OCI-LY7 (cell line): Measurements from ENCODE around the gene MBLAC1. TPM values are rescaled to one million over a fixed set of nuclear protein-coding genes. Genes with fewer than 3 reads are reported as not detected.

Source experiments
- BruUV-seq: library from RNA; stranded (reverse); fragments of 400-500 nt; replicated peaks from 2 replicates; lab custom pipeline; 2021; lab: Mats Ljungman, UMichigan
- CTCF ChIA-PET: fragments of 300-600 bp; sonication (Branson Sonifier 250); formaldehyde crosslinking; loops from one replicate; lab custom pipeline; 2022; ENCODE audit warnings: antibody characterized with exemption; ENCODE audit not compliant: unreplicated experiment; lab: Charles Lee
- POLR2A ChIA-PET: fragments of 300-600 bp; sonication (Branson Sonifier 250); formaldehyde crosslinking; loops from one replicate; lab custom pipeline; 2022; ENCODE audit warnings: antibody characterized with exemption; lab: Charles Lee
- DNase-seq: peaks from one replicate; pipeline ENCODE4 v3.0.0-alpha.2; 2015; ENCODE audit warnings: low spot score
- H2AFZ ChIP-seq: fragments of 200-600 bp; sonication (generic), shearing (Covaris generic); 2 replicates; pipeline ENCODE4 v1.6.1; 2014; ENCODE audit warnings: mild to moderate bottlenecking, antibody characterized with exemption, low read length, moderate library complexity
- H3K27ac ChIP-seq: fragments of 200-600 bp; sonication (generic); 2 replicates; pipeline ENCODE4 v1.5.1; 2014; ENCODE audit warnings: mixed run types, low read depth, mild to moderate bottlenecking, moderate library complexity, low read length, inconsistent platforms; ENCODE audit not compliant: poor library complexity, severe bottlenecking
- H3K36me3 ChIP-seq: fragments of 200-600 bp; sonication (generic); 2 replicates; pipeline ENCODE4 v1.6.1; 2014; ENCODE audit warnings: mild to moderate bottlenecking, antibody characterized with exemption, low read length, moderate library complexity, mixed read lengths; ENCODE audit not compliant: insufficient read depth
- H3K4me1 ChIP-seq: fragments of 200-600 bp; sonication (generic); 2 replicates; pipeline ENCODE4 v1.5.1; 2014; ENCODE audit warnings: mild to moderate bottlenecking, low read length; ENCODE audit not compliant: insufficient read depth, poor library complexity, severe bottlenecking
- H3K4me2 ChIP-seq: fragments of 200-600 bp; sonication (generic); 2 replicates; pipeline ENCODE4 v1.6.1; 2014; ENCODE audit warnings: mild to moderate bottlenecking, low read length
- H3K4me3 ChIP-seq: fragments of 200-600 bp; sonication (generic); 2 replicates; pipeline ENCODE4 v1.5.1; 2014; ENCODE audit warnings: mild to moderate bottlenecking, low read depth, low read length; ENCODE audit not compliant: poor library complexity, severe bottlenecking
- H3K79me2 ChIP-seq: fragments of 200-600 bp; sonication (generic); 2 replicates; pipeline ENCODE4 v1.6.1; 2016; ENCODE audit warnings: low read depth, mild to moderate bottlenecking, low read length, moderate library complexity, mixed read lengths; ENCODE audit not compliant: insufficient read depth
- H3K9me2 ChIP-seq: fragments of 200-600 bp; sonication (generic); 2 replicates; pipeline ENCODE4 v1.6.1; 2016; ENCODE audit warnings: mild to moderate bottlenecking, low read length, mixed read lengths; ENCODE audit not compliant: insufficient read depth
- H3K9me3 ChIP-seq: fragments of 200-600 bp; sonication (generic); 2 replicates; pipeline ENCODE4 v1.6.1; 2014; ENCODE audit warnings: mild to moderate bottlenecking, mixed run types, low read length, mixed read lengths
- H4K20me1 ChIP-seq: fragments of 200-600 bp; sonication (generic); 2 replicates; pipeline ENCODE4 v1.6.1; 2014; ENCODE audit warnings: mild to moderate bottlenecking, antibody characterized with exemption, low read length, moderate library complexity, mixed read lengths; ENCODE audit not compliant: insufficient read depth
- EZH2phosphoT487 ChIP-seq: fragments of 200-600 bp; sonication (generic); IDR thresholded peaks from 2 replicates; pipeline ENCODE4 v1.6.1; 2018; ENCODE audit warnings: low read depth, borderline replicate concordance, mild to moderate bottlenecking, mixed run types, antibody characterized with exemption, low read length, moderate library complexity, mixed read lengths
- intact Hi-C: fragments of 100-400 bp; cut with micrococcal nuclease; formaldehyde crosslinking; loops from one replicate; pipeline ENCODE4 v1.10.0; 2022; ENCODE audit not compliant: unreplicated experiment
- total RNA-seq, 2 experiments: library from RNA; depleted of rRNA in 1 of 2; stranded (reverse); fragments of >200 nt in 1 of 2; shearing (Covaris generic) in 1 of 2; gene quantifications; 2 replicates each; pipeline ENCODE4 v1.2.3, GENCODE V29; 2014 to 2022
- TF ChIP-seq, protein P1 (sequence below): fragments of 200-600 bp; sonication (generic); conservative IDR thresholded peaks from 2 replicates; pipeline ENCODE4 v1.5.1; 2014; ENCODE audit warnings: mild to moderate bottlenecking, antibody characterized with exemption, low read length, moderate library complexity, mixed read lengths

The MBLAC1 gene
- total RNA-seq, 2 experiments from 2014 or later = 4.5 to 4.8 TPM

GRCh38 chr7:100132697-100133151 is 6.0 kb downstream of the MBLAC1 start:
- peak; percentile 81 for DNase-seq
- peak overlapping the region; percentile 27; the same call in 1 of the 2 replicates for H3K4me2 ChIP-seq
- POLR2A ChIA-PET = interaction anchor here (0.5 to 1.1 kb wide), 5 partner anchors 31 to 270 kb away, joined by 3 to 9 read pairs (median 3); no protein-coding TSS in a partner anchor

DNA sequence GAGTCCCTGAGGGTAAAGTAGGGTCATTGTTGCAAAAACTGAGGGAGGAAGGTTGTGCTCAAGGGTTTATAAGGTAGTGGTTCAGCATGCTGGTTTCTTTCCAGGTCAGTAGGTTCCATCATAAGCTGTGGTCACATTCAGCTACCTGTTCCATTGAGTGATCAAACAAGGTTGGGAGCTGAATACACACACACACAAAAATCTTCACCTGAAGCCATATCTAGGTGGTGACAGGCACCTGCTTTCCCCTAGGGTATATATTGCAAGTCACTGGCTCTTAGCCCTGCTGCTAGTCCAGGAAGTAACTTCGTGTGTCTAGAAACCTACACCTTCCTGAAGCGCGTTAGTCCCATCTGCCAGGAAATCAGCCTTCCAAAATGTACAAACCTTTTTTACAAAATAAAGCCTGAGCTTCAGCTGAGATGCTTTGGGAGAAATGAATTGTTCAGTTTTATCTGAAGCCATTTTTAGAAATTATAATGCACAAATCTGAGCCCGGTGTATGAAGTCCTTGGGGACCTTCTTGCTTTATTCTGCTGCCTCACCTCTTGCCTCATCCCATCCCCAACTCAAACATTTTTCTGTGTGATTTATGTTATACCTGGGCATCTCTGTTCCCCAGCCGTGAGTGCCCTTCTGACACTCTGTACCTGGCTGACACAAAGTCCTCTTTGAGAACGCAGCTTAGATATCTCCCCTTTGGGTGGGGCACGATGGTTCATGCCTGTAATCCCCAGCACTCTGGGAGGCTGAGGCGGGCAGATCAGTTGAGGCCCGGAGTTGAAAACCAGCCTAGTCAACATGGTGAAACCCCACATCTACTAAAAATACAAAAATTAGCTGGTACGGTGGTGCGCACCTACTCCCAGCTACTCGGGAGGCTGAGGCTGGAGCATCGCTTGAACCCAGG is 11.3 kb downstream of the MBLAC1 start:
- Histone ChIP-seq H3K4me3 (peak overlapping the region; percentile 40), H3K9me3 (no peaks in the 10 kb centered on the region), H3K4me2 (peak overlapping the region; percentile 55), H4K20me1 (no peaks in the 10 kb centered on the region), H3K36me3 (no peaks in the 10 kb centered on the region), H3K79me2 (no peaks in the 10 kb centered on the region), H3K4me1 (peaks cover 35% of the 10 kb centered on the region), H2AFZ (peak overlapping the region; percentile 70), H3K9me2 (no peaks in the 10 kb centered on the region), H3K27ac (peak overlapping the region; percentile 71)
- BruUV-seq = TSS peak; percentile 80
- intact Hi-C loops = loop anchor here (10.0 kb wide), 1 partner anchor 207 kb away; no protein-coding TSS in a partner anchor
- peak; percentile 84 for DNase-seq
- TF ChIP-seq EZH2phosphoT487 = no peak
- TF ChIP-seq, protein P1, sequence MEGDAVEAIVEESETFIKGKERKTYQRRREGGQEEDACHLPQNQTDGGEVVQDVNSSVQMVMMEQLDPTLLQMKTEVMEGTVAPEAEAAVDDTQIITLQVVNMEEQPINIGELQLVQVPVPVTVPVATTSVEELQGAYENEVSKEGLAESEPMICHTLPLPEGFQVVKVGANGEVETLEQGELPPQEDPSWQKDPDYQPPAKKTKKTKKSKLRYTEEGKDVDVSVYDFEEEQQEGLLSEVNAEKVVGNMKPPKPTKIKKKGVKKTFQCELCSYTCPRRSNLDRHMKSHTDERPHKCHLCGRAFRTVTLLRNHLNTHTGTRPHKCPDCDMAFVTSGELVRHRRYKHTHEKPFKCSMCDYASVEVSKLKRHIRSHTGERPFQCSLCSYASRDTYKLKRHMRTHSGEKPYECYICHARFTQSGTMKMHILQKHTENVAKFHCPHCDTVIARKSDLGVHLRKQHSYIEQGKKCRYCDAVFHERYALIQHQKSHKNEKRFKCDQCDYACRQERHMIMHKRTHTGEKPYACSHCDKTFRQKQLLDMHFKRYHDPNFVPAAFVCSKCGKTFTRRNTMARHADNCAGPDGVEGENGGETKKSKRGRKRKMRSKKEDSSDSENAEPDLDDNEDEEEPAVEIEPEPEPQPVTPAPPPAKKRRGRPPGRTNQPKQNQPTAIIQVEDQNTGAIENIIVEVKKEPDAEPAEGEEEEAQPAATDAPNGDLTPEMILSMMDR = no peak
- POLR2A ChIA-PET = interaction anchor here (0.8 to 2.4 kb wide), 7 partner anchors 9 to 82 kb away, joined by 3 to 34 read pairs (median 5); partner anchors contain the start of gene LAMTOR4
- CTCF ChIA-PET = interaction anchor here (0.6 to 0.7 kb wide), 2 partner anchors 11 to 33 kb away, joined by 3 to 4 read pairs; partner anchors contain the start of gene LAMTOR4

More at GRCh38 chr7:100132697-100133151, 6.0 kb downstream of the MBLAC1 start:
- Histone ChIP-seq H4K20me1 (no peaks in the 10 kb centered on the region), H3K36me3 (no peaks in the 10 kb centered on the region), H3K27ac (no peak overlapping the region), H3K9me2 (no peaks in the 10 kb centered on the region), H3K79me2 (no peaks in the 10 kb centered on the region), H3K4me3 (no peak overlapping the region), H3K4me1 (peaks cover 36% of the 10 kb centered on the region), H2AFZ (0 out of 2 replicates have a peak overlapping the region, but pooled peaks have one; percentile 1), H3K9me3 (no peaks in the 10 kb centered on the region)
- no peak for TF ChIP-seq EZH2phosphoT487
- TF ChIP-seq, protein P1 = peak; percentile 96
- CTCF ChIA-PET = interaction anchor here (0.5 to 1.2 kb wide), 6 partner anchors 32 to 269 kb away, joined by 3 to 6 read pairs (median 4); partner anchors contain the start of gene MCM7
- intact Hi-C loops = loop anchor here (1.0 to 10.0 kb wide), 4 partner anchors 85 to 275 kb away; no protein-coding TSS in a partner anchor
- BruUV-seq = no TSS peak
